HG03442 (cell line): ENCODE results near the gene SCRT2.

Source experiments
- ATAC-seq: cut with Tn5 transposase; IDR thresholded peaks from one replicate; pipeline ENCODE4 v1.9.1; 2021; ENCODE audit warnings: mild to moderate bottlenecking, moderate library complexity; ENCODE audit not compliant: unreplicated experiment

The SCRT2 gene

GRCh38 chr20:673603-674001, 2.0 kb downstream of the SCRT2 start:
- ATAC-seq = no peak

GRCh38 chr20:672963-673602, 2.5 kb downstream of the SCRT2 start:
- ATAC-seq = no peak

- no peak for ATAC-seq
Measured at GRCh38 chr20:671252-672030, 4.2 kb downstream of the SCRT2 start.

GRCh38 chr20:669573-669972, 6.0 kb downstream of the SCRT2 start:
- ATAC-seq = no peak

GRCh38 chr20:668638-669037, 7.0 kb downstream of the SCRT2 start:
- no peak for ATAC-seq

- ATAC-seq = no peak
Measured at GRCh38 chr20:668050-668449, 7.6 kb downstream of the SCRT2 start.

- ATAC-seq = no peak
Measured at GRCh38 chr20:667351-668034, 8.1 kb downstream of the SCRT2 start.

GRCh38 chr20:666877-667276, 8.7 kb downstream of the SCRT2 start:
- ATAC-seq = no peak

- ATAC-seq = no peak
Measured at GRCh38 chr20:665276-665675, 10.3 kb downstream of the SCRT2 start.

GRCh38 chr20:664576-664975, 11.0 kb downstream of the SCRT2 start:
- ATAC-seq = no peak

- ATAC-seq = no peak
Measured at GRCh38 chr20:664151-664550, 11.5 kb downstream of the SCRT2 start.

GRCh38 chr20:663315-664090, 12.1 kb downstream of the SCRT2 start:
- ATAC-seq = no peak

- ATAC-seq = no peak
Measured at GRCh38 chr20:662277-663192, 13.1 kb downstream of the SCRT2 start.

GRCh38 chr20:661474-662270, 13.9 kb downstream of the SCRT2 start:
- ATAC-seq = no peak

GRCh38 chr20:658731-659291, 16.8 kb downstream of the SCRT2 start:
- ATAC-seq = no peak

- ATAC-seq = no peak
Measured at GRCh38 chr20:658202-658601, 17.4 kb downstream of the SCRT2 start.

- no peak for ATAC-seq
Measured at GRCh38 chr20:655726-656624, 19.6 kb downstream of the SCRT2 start.

GRCh38 chr20:654417-654750, 21.2 kb downstream of the SCRT2 start:
- no peak for ATAC-seq
